NCI-H2227 treated with DMSO at 0.1 percent for 48 hours (cell line): ENCODE results near the gene FAM47A.

Experiments used
- DNase-seq: peaks from one replicate; lab custom pipeline; 2025; lab: John Stamatoyannopoulos, UW

FAM47A gene

GRCh38 chrX:34132028-34132427, at the start of gene FAM47A:
Gene FAM47A (minus strand): TSS chrX:34132314. CDS start chrX:34132278, 36 bp downstream.
- DNase-seq = no peak

- no peak for DNase-seq
Observed at GRCh38 chrX:34147345-34147744, 15.2 kb upstream of the FAM47A start.

GRCh38 chrX:34146906-34147305, 14.8 kb upstream of the FAM47A start:
- no peak for DNase-seq

GRCh38 chrX:34144246-34144645, 12.1 kb upstream of the FAM47A start:
- no peak for DNase-seq

GRCh38 chrX:34140816-34141215, 8.7 kb upstream of the FAM47A start:
- DNase-seq = no peak

GRCh38 chrX:34130980-34131744, 952 bp downstream of the FAM47A start:
- DNase-seq = no peak

- DNase-seq = no peak
Observed at GRCh38 chrX:34130501-34130900, 1.6 kb downstream of the FAM47A start.

- no peak for DNase-seq
Observed at GRCh38 chrX:34126011-34126410, 6.1 kb downstream of the FAM47A start.

GRCh38 chrX:34119122-34119521, 13.0 kb downstream of the FAM47A start:
- DNase-seq = no peak

- no peak for DNase-seq
Observed at GRCh38 chrX:34112459-34112858, 19.7 kb downstream of the FAM47A start.
